C4-2B (cell line): ENCODE data around the gene OVOL3.

Source experiments
- ZFX ChIP-seq: fragments of 450-650 bp; IDR thresholded peaks from 2 replicates; pipeline ENCODE4 v1.6.1; 2017
- TF ChIP-seq, protein P1 (sequence below): fragments of 450-650 bp; conservative IDR thresholded peaks from 2 replicates; pipeline ENCODE4 v1.5.1; 2017; ENCODE audit warnings: mild to moderate bottlenecking

DNA sequence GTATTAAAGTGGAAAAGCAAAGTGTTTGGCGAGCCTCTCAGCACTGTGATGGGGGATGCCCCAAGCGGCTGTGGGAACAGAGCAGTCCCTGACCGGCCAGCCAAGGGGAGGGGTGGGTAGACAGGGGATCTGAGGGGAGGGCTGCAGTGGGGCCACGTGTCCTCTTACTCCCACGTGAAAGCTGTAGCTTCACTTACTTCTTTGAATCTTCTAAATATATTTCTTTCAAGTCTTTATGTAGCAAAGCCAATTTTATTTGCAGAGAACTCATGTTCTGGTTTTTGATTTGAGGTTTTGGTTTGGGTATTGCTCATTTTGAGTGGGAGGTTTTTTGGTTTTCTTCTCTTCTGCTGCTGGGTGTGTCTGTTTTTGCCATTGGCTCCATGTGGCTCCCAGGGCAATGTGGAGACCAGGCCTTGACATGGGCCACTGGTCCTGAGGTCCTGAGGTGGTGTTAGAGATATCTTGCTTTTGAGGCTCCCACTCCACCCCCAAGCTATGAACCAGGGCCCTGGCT is 17.7 kb upstream of the OVOL3 start:
- TF ChIP-seq, protein P1, sequence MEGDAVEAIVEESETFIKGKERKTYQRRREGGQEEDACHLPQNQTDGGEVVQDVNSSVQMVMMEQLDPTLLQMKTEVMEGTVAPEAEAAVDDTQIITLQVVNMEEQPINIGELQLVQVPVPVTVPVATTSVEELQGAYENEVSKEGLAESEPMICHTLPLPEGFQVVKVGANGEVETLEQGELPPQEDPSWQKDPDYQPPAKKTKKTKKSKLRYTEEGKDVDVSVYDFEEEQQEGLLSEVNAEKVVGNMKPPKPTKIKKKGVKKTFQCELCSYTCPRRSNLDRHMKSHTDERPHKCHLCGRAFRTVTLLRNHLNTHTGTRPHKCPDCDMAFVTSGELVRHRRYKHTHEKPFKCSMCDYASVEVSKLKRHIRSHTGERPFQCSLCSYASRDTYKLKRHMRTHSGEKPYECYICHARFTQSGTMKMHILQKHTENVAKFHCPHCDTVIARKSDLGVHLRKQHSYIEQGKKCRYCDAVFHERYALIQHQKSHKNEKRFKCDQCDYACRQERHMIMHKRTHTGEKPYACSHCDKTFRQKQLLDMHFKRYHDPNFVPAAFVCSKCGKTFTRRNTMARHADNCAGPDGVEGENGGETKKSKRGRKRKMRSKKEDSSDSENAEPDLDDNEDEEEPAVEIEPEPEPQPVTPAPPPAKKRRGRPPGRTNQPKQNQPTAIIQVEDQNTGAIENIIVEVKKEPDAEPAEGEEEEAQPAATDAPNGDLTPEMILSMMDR, result no peak
- no peak for TF ChIP-seq ZFX
